Measurements from ENCODE around the gene UHRF2. TPM values are rescaled to one million over a fixed set of nuclear protein-coding genes. Genes with fewer than 3 reads are reported as not detected.

Gene UHRF2
- total RNA-seq, 1 experiment from 2014 or later, result 45.2 TPM

DNA sequence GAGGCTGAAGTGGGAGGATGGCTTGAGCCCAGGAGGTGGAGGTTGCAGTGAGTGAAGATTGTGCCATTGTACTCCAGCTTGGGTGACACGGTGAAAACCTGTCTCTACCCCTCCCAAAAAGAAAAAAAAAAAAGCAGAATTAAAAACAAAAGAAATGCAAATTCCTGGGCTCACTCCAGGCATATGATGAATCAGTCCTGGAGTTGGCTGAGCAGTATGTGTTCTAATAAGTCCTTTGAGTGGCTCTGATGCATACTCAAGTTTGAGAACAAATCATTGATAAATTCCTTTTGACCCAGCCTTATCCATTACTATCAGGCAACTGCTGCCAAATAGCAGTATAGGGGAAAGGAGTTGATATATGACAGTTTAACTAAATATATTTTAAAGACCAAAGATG lies 28.3 kb downstream of the UHRF2 start:
- TF ChIP-seq, protein P1, sequence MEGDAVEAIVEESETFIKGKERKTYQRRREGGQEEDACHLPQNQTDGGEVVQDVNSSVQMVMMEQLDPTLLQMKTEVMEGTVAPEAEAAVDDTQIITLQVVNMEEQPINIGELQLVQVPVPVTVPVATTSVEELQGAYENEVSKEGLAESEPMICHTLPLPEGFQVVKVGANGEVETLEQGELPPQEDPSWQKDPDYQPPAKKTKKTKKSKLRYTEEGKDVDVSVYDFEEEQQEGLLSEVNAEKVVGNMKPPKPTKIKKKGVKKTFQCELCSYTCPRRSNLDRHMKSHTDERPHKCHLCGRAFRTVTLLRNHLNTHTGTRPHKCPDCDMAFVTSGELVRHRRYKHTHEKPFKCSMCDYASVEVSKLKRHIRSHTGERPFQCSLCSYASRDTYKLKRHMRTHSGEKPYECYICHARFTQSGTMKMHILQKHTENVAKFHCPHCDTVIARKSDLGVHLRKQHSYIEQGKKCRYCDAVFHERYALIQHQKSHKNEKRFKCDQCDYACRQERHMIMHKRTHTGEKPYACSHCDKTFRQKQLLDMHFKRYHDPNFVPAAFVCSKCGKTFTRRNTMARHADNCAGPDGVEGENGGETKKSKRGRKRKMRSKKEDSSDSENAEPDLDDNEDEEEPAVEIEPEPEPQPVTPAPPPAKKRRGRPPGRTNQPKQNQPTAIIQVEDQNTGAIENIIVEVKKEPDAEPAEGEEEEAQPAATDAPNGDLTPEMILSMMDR (conservative IDR thresholded peaks at IDR 0.05), result no peak
- DNase-seq, result no peak
- no peaks in the 10 kb centered on the region for H4K20me1 ChIP-seq (ENCODE audit: control insufficient read depth, insufficient read depth, insufficient read length)

More for the DNA sequence above, 28.3 kb downstream of the UHRF2 start:
- Histone ChIP-seq H2BK5ac (ENCODE audit: insufficient read length, low read length) (no peak overlapping the region), H3K56ac (ENCODE audit: insufficient read length, low read depth, low read length) (no peak overlapping the region), H3K4me2 (ENCODE audit: insufficient read depth, insufficient read length, low read length) (no peak overlapping the region), H2BK20ac (ENCODE audit: low read depth, low read length, poor library complexity, severe bottlenecking) (no peak overlapping the region), H3K4me1 (ENCODE audit: insufficient read depth, low read length) (no peaks in the 10 kb centered on the region), H2AFZ (ENCODE audit: low read length) (no peak overlapping the region), H3T11ph (ENCODE audit: low read length) (no peak overlapping the region), H2BK12ac (ENCODE audit: insufficient read length, low read depth, low read length) (no peak overlapping the region), H3K4ac (ENCODE audit: low read depth, low read length) (no peak overlapping the region), H3K9ac (ENCODE audit: extremely low read depth, insufficient read length, low read length) (no peak overlapping the region), H4K91ac (ENCODE audit: insufficient read length, low read depth, low read length) (no peak overlapping the region), H3K23me2 (ENCODE audit: insufficient read length, low read depth, low read length, poor library complexity, severe bottlenecking) (no peaks in the 10 kb centered on the region), H2BK15ac (ENCODE audit: low read depth, low read length) (no peak overlapping the region), H3K23ac (ENCODE audit: insufficient read length, low read depth, low read length) (no peak overlapping the region), H4K5ac (ENCODE audit: insufficient read length, low read depth, low read length) (no peak overlapping the region), H3K14ac (ENCODE audit: insufficient read depth, low read length) (no peak overlapping the region), H3K79me1 (ENCODE audit: insufficient read depth, low read depth, low read length, poor library complexity, severe bottlenecking) (peaks cover 13% of the 10 kb centered on the region), H3K27ac (ENCODE audit: insufficient read length, low read depth, low read length) (no peak overlapping the region), H3K27me3 (ENCODE audit: insufficient read depth, low read length) (no peaks in the 10 kb centered on the region), H2BK120ac (ENCODE audit: low read depth, low read length, poor library complexity, severe bottlenecking) (no peak overlapping the region), H3K9me3 (ENCODE audit: control insufficient read depth, low read depth, low read length) (no peaks in the 10 kb centered on the region), H2AK5ac (ENCODE audit: insufficient read length, low read length) (no peak overlapping the region), H4K8ac (replicated peaks; ENCODE audit: insufficient read length, low read depth, low read length) (no peak overlapping the region), H3K18ac (ENCODE audit: insufficient read length, low read depth, low read length) (no peak overlapping the region), H3K79me2 (ENCODE audit: insufficient read depth, low read length) (peaks cover 12% of the 10 kb centered on the region; the same call in 1 of the 2 replicates)
- Mint-ChIP-seq H3K27ac (no peak overlapping the region), H3K4me1 (peaks cover 0 to 7% of the 10 kb centered on the region in 2 experiments; a peak in 3 of 4 replicates), H3K9me3 (no peaks in the 10 kb centered on the region), H3K36me3 (ENCODE audit: insufficient read depth in 1 of 3, low read depth in 3 of 3) (peaks cover 10 to 18% (median 11%) of the 10 kb centered on the region in 3 experiments; a peak in 5 of 7 replicates), H3K27me3 (ENCODE audit: low read depth) (no peaks in the 10 kb centered on the region), H3K4me3 (no peak overlapping the region)
- WGBS (ENCODE audit: extremely low coverage, insufficient read length, low lambda C conversion rate), result no CpG with 5 or more reads among the region's 1 CpG
